Femur (tissue), 1 donor: Measurements from ENCODE around the gene TMEM37.
"Not testable (repeated sequence)": the region's sequence is repeated elsewhere in the genome, so short reads cannot be mapped to it uniquely, and the experiment has no call there.

ENCODE experiments used
- DNase-seq: peaks from one replicate; pipeline ENCODE4 v3.0.0-alpha.2; 2017

TMEM37 gene, protein sequence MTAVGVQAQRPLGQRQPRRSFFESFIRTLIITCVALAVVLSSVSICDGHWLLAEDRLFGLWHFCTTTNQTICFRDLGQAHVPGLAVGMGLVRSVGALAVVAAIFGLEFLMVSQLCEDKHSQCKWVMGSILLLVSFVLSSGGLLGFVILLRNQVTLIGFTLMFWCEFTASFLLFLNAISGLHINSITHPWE

DNA sequence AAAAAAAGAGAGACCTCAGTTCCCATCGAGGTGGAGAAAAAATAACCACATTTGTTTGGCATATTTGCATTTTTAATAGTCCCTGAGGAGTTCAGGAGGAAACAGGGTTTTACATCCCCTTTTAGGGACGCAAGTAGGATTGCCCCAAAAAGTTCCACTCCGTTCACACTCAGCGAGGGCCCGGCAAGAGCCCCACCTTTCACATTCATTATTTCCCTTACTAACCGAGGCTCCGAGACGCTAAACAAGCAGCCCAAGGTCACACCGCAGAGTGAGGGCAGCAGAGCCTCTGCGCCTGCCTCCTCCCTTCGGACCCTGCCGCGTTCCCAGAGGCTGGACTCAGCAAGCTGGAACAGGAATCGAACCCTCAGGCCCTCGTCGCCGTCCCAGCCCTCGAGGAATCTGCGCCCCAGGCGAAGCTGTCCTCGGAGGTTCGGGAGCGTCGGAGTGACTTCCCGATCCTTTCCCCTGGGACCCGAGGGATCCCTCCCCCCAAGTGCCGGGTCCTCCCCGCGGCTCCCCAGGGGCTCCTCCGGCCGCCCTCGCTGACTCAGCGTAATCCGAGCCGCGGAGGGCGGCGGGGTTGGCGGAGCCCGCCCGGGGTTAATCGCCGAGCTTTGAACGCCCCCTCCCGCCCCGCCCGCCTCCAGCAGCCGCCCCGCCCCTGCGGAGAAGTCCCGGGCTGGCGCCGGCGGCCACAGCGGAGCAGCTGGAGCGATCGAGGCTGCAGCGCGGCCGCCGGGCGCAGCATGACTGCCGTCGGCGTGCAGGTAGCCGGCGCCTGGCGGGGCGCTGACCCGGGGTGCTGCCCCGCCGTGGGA, at the start of gene TMEM37:
Gene TMEM37 (plus strand): TSS at position 700 of the 821 bp plus-strand sequence. CDS start 50 bp downstream, at position 750.
- peak; percentile 84 for DNase-seq

DNA sequence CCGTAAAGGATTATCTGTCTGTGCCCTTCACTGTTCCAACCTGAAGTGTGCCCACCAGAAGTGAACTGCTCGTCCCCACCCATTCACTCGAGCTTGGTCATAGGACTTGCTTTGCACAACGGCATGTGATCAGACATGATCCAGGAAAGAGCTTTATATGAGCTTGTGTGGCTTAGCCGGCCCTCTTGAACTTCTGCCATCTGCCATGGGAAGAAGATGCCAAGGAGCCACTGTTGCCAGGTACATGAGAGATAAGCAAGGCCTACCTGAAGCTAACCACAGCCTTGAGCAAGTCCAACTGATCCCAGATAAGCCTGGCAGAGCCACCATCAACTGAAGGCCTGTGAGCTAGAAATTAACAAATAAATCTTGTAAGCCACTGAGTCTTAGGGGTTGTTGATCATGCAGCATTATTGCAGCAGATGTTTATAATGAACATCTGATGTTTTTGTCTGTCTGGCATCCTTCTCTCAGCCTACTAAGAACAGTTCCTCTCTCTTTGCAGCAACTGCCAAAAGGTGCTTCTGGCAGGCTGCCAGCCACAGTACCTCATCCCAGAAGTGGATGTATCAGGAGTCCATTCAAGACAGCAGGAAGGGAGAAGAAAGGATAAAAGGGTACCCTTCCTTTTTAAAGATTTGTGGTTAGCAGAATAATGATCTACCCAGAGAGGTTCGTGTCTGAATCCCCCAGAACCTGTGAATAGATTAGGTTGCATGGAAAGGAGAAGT, 48.1 kb upstream of the TMEM37 start:
- DNase-seq, result no peak

DNA sequence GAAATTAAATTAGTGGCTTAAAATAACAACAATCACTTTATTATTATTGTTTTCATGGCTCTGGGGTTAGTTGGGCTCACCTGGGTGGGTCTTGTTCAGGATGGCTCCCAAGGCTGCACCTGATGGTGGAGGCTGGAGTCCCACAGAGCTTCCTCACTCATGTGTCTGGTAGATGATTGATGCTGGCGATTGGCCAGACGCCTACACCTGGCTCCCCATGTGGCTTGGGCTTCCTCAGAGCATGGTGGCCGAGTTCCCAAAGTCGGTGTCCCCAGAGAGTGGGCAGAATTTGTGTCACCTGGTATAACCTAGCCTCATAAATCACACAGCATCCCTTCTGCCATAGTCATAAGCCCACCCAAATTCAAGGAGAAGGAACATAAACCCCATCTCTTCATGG, 46.7 kb upstream of the TMEM37 start:
- DNase-seq, result no peak

DNA sequence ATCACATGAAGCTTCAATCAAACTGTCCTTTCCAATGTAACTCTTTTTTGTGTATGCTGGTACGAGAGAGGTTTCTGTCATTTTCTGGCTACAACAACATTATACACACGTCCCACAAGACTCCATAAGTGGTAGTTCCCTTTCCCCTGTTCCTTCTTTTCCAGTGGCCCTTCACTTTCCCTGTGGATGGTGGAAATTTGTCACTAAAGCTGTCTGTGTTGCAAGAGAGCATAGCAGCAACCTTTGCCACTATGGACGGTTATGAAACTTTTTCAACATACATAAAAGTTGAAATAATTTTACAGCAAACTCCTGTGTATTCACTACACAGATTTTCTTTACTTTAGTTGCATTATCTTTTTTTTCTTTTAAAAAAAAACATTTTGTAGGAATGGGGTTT, 46.2 kb upstream of the TMEM37 start:
- no peak for DNase-seq

- peak; percentile 65 for DNase-seq
Observed at GRCh38 chr2:119387381-119388129, 44.1 kb upstream of the TMEM37 start.

DNA sequence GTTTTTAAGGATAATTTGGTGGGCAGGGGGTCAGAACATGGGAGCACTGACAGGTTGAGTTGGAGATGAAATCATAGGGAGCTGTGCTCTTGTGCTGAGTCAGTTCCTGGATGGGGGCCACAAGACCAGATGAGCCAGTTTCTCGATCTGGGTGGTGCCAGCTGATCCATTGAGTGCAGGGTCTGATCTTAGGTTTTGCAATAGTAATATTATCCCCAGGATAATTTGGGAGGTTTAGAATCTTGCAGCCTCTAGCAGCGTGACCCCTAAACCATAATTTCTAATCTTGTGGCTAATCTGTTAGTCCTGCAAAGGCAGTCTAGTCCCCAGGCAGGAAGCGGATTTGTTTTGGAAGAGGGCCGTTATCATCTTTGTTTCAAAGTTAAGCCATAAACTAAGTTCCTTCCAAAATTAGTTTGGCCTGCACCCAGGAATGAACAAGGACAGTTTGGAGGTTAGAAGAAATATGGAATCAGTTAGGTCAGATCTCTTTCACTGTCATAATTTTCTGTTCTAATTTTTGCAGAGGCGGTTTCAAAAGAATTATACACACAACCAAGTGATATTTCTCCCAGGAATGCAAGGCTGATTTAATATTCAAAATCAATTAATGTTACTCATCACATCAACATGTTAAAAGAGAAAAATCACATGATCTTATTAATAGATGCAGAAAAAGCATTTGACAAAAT, 41.9 kb upstream of the TMEM37 start:
- DNase-seq, result no peak

GRCh38 chr2:119393971-119394748, 37.5 kb upstream of the TMEM37 start:
- DNase-seq, result no peak

DNA sequence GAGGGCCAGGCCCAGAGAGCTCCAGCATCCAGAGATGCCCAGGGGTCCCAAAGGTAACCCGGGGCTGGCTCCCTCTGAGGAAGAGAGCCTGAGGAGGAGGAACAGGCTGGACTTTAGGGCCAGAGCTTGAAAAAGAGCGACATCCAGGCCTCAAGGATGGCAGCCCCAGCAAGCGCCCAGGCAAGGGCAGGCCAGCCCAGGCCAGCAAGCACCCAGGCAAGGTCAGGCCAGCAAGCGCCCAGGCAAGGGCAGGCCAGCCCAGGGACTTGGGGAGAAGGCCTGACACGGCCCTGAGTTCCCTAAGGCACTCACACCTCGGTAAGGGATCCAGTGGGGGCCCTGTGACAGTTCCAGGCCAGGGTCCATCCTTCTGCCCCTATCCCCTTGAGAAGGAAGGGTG, 34.5 kb upstream of the TMEM37 start:
- no peak for DNase-seq

DNA sequence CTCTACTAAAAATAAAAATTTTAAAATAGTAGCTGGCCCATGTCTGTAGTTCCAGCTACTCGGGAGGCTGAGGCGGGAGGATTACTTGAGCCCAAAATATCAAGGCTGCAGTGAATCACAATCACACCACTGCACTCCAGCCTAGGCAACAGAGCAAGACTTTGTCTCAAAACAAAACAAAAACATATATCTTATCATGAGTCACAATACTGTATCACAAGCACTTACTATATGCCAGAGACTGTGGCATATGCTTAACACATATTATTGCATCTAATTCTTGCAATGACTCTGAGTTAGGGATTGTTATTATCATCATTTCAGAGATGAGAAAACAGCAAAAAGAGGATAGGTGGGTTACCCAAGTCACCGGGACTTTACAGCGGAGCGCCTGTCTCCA, 29.5 kb upstream of the TMEM37 start:
- DNase-seq, result no peak

DNA sequence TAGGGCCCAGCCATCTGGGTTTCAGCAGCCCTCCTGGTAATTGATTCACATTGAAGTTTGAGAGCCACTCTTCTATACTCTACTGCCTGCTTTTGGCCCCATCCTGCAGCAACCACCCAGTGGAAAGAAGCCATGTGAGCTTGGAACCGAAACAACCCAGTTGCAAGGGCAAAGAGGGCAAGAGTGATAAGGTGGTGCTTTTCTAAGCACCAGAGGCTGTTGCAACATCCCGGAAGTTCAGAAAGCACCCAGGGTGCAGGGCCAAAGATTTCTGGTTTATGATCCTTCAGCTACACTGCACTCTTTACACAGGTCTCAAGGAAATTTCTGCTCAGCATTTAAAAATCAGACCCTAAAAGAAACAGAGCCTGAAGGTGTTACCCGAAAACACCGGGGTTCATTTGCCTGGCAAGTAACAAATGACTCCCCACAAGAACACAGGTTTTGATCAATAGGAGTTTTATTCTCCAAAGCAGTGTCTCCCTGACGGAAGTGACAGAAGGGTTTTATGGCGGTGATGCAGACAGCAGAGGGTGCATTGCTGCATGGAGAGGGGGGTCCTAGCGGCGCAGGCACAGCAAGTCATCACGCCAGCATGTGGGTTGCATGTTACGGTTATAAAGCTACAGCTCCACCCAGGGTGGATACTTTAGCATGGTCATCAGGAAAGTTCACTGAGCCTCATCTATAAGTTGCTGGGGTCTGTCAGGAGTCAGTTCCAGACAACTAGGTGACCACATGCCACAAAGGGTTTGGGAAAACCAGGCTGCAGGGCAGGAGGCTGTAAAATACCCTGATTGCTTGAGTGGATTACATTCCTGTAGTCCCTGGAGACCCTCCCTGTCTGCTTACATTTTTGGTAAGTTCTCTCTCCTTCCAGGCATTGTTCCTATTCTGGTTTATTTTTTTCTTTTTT, 28.8 kb upstream of the TMEM37 start:
- DNase-seq, result no peak

DNA sequence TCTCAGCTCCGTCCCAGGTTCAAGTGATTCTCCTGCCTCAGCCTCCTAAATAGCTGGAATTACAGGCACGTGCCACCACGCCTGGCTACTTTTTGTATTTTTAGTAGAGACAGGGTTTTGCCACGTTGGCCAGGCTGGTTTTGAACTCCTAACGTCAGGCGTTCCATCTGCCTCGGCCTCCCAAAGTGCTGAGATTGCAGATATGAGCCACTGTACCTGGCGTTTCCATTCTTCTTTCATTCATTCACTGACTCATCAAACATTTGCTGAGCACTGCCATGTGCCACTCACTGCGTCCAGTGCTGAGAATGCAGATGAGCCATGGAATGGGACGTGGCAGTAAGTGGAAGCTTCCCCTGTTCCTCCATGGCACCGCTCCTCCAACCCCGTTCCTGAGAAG, 28.0 kb upstream of the TMEM37 start:
- not testable (repeated sequence) for DNase-seq

DNA sequence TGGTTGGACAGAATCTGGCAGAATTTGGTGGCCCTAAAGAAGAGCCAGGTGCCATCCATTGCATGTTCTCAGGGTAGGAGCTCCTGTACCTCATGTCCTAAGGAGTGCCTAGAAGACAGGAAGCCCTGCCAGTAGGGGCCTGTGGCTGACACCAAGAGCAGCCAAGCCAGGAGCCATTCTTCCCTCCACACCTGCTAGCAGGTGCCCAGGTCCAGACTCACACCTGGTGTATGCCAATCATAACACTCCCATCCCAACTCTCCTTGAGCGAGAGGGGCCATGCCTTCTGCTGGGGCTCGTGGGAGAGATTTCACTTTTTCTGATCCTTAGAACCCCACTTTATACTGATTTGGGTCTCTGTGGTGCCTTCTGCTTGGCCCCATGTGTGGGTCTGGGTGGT, 26.5 kb upstream of the TMEM37 start:
- DNase-seq, result no peak

DNA sequence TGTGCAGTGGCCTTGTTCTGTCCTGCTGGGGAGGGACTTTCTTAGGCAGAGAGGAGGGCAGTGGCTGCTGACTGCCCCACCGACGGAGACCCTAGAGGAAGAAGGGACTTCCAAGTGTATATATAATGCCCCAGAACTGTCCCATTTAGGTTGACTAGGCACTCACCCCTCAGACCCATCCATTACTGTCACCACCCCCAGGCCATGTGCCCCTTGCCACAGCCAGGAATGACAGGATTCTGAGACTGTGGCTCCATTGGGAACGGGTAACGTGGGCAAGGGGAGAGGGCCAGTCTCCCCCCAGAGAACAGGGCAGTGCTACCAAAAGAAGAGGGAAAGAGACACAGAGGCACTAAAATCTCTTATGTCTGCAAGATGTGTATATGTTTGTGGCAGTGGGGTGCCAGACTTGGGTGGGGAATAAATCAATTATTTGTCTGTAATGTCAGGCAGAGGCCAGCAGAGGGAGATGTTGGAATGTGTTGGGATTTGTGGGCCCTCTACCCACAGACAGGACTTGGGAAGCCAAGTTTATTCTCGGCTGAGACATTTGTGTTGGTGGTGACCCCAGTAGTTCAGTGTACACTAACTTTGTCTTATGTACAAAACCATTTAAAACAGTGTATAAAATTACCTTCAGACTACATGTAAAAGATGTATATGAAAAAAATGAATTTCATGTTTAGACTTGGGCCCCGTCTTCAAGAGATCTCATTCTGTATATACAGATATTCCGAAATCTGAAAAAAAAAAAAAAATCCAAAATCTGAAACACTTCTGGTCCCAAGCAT, 24.0 kb upstream of the TMEM37 start:
- DNase-seq, result peak; percentile 65

- no peak for DNase-seq
Observed at GRCh38 chr2:119408221-119408619, 23.4 kb upstream of the TMEM37 start.

DNA sequence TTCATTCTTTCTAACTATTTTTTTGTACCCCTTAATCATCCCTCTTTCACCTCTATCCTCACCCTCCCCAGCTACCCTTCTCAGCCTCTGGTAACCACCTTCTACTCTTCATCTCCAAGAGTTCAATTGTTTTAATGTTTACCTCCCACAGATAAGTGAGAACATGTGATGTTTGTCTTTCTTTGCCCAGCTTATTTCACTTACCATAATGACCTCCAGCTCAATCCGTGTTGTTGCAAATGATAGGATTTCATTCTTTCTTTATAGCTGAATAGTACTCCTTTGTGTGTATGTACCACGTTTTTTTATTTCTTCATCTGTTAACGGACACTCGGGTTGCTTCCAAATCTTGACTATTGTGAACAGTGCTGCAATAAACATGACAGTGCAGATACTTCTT, 22.1 kb upstream of the TMEM37 start:
- DNase-seq, result no peak

DNA sequence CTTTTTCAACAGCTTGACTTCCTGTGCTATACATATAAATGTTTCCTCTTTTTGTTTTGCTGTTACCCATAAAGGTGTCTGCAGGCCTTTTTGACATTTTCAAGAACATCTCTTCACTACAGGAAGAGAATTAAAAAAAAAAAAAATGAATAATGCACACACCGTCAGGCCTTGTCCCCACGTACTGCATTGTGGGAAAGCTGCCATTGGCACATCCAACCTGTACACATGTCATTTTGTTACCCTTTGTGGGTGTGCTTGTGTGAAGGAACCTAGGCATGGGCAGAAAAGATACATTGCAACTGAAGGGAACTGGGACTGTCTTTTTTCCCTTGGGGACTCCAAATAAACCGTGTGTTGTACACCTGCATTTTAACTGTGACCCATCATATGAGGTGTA, 16.8 kb upstream of the TMEM37 start:
- no peak for DNase-seq

GRCh38 chr2:119415630-119416029, 16.0 kb upstream of the TMEM37 start:
- no peak for DNase-seq

GRCh38 chr2:119416299-119416923, 15.2 kb upstream of the TMEM37 start:
- no peak for DNase-seq

- DNase-seq, result no peak
Observed at GRCh38 chr2:119417908-119418307, 13.7 kb upstream of the TMEM37 start.
